Immature natural killer cell (primary cell): Measurements from ENCODE around the gene CCDC39. TPM values are rescaled to one million over a fixed set of nuclear protein-coding genes. Genes with fewer than 3 reads are reported as not detected.
"Not testable (repeated sequence)": the region's sequence is repeated elsewhere in the genome, so short reads cannot be mapped to it uniquely, and the experiment has no call there.

Source experiments
- DNase-seq, 3 donors: peaks; one replicate each; pipeline ENCODE4 v3.0.0; 2022; ENCODE audit warnings: mixed read lengths in 1 of 3
- H3K27ac Mint-ChIP-seq, 6 donors: one replicate each; pipeline ENCODE4 v1.8.0; 2020; ENCODE audit warnings: mixed read lengths in 6 of 6, mild to moderate bottlenecking in 5 of 6, inconsistent platforms in 4 of 6, moderate library complexity in 3 of 6
- H3K27me3 Mint-ChIP-seq, 3 donors: one replicate each; pipeline ENCODE4 v1.8.0; 2020 to 2021; ENCODE audit warnings: low read depth in 3 of 3, mild to moderate bottlenecking in 3 of 3, mixed read lengths in 3 of 3, moderate library complexity in 3 of 3, inconsistent platforms in 1 of 3
- H3K36me3 Mint-ChIP-seq, 3 donors: one replicate each; pipeline ENCODE4 v1.8.0; 2020; ENCODE audit warnings: mixed read lengths in 3 of 3, inconsistent platforms in 2 of 3, mild to moderate bottlenecking in 2 of 3
- H3K4me1 Mint-ChIP-seq, 2 donors: one replicate each; pipeline ENCODE4 v1.8.0; 2020; ENCODE audit warnings: inconsistent platforms in 2 of 2, mild to moderate bottlenecking in 2 of 2, mixed read lengths in 2 of 2, moderate library complexity in 1 of 2
- H3K4me3 Mint-ChIP-seq, 5 donors: one replicate each; pipeline ENCODE4 v1.8.0; 2020; ENCODE audit warnings: mild to moderate bottlenecking in 5 of 5, mixed read lengths in 5 of 5, inconsistent platforms in 3 of 5, moderate library complexity in 3 of 5
- H3K9me3 Mint-ChIP-seq, 6 donors: one replicate each; pipeline ENCODE4 v1.8.0; 2020; ENCODE audit warnings: mild to moderate bottlenecking in 6 of 6, mixed read lengths in 6 of 6, inconsistent platforms in 4 of 6, moderate library complexity in 3 of 6
- polyA plus RNA-seq, 3 donors: library from polyadenylated mRNA; unstranded; fragments of 300-500 nt; fragmentation: Illumina TruSeq; gene quantifications; one replicate each; pipeline ENCODE4 v1.2.3, GENCODE V29; 2021

Gene CCDC39
- polyA plus RNA-seq, 3 donors from 2014 or later = not detected

GRCh38 chr3:180661444-180661843 lies 17.8 kb downstream of the CCDC39 start:
- peaks cover 0 to 4% (median 3%) of the 10 kb centered on the region in 3 donors for H3K36me3 Mint-ChIP-seq
- peaks cover 0 to 5% (median 4%) of the 10 kb centered on the region in 3 donors for H3K27me3 Mint-ChIP-seq
- no peak overlapping the region for H3K4me3 Mint-ChIP-seq
- peaks cover 0 to 5% (median 0%) of the 10 kb centered on the region in 6 donors for H3K9me3 Mint-ChIP-seq
- H3K4me1 Mint-ChIP-seq = no peaks in the 10 kb centered on the region
- H3K27ac Mint-ChIP-seq = no peak overlapping the region
- DNase-seq = no peak

GRCh38 chr3:180657094-180657493 lies 22.2 kb downstream of the CCDC39 start:
- no peak for DNase-seq
- Mint-ChIP-seq H3K27ac (no peak overlapping the region), H3K4me1 (no peaks in the 10 kb centered on the region), H3K36me3 (peaks cover 0 to 4% (median 3%) of the 10 kb centered on the region in 3 donors), H3K4me3 (no peak overlapping the region), H3K27me3 (peaks cover 0 to 8% (median 2%) of the 10 kb centered on the region in 3 donors), H3K9me3 (peaks cover 0 to 2% (median 0%) of the 10 kb centered on the region in 6 donors)

GRCh38 chr3:180656406-180656805 lies 22.9 kb downstream of the CCDC39 start:
- no peak for DNase-seq
- Mint-ChIP-seq H3K9me3 (peaks cover 0 to 2% (median 0%) of the 10 kb centered on the region in 6 donors), H3K4me3 (no peak overlapping the region), H3K27me3 (peaks cover 0 to 8% (median 2%) of the 10 kb centered on the region in 3 donors), H3K4me1 (no peaks in the 10 kb centered on the region), H3K36me3 (peaks cover 0 to 4% (median 3%) of the 10 kb centered on the region in 3 donors), H3K27ac (no peak overlapping the region)

- no peak overlapping the region for H3K4me3 Mint-ChIP-seq
- DNase-seq = no peak
- H3K27ac Mint-ChIP-seq = no peak overlapping the region
- H3K9me3 Mint-ChIP-seq = peaks cover 0 to 6% (median 0%) of the 10 kb centered on the region in 6 donors
- no peaks in the 10 kb centered on the region for H3K4me1 Mint-ChIP-seq
- no peaks in the 10 kb centered on the region for H3K36me3 Mint-ChIP-seq
- H3K27me3 Mint-ChIP-seq = peaks cover 2 to 4% (median 2%) of the 10 kb centered on the region in 3 donors
These were observed 33.0 kb downstream of the CCDC39 start for GRCh38 chr3:180646187-180646790.

GRCh38 chr3:180640987-180641386 lies 38.3 kb downstream of the CCDC39 start:
- Mint-ChIP-seq H3K27ac (no peak overlapping the region), H3K36me3 (no peaks in the 10 kb centered on the region), H3K27me3 (peaks cover 9 to 20% (median 9%) of the 10 kb centered on the region in 3 donors), H3K4me3 (no peak overlapping the region), H3K4me1 (no peaks in the 10 kb centered on the region), H3K9me3 (peaks cover 0 to 6% (median under 1%) of the 10 kb centered on the region in 6 donors)
- no peak for DNase-seq

GRCh38 chr3:180633722-180634121 lies 45.6 kb downstream of the CCDC39 start:
- Mint-ChIP-seq H3K4me1 (no peaks in the 10 kb centered on the region), H3K9me3 (peaks cover 0 to 6% (median 2%) of the 10 kb centered on the region in 6 donors), H3K27me3 (peaks cover 5 to 24% (median 6%) of the 10 kb centered on the region in 3 donors), H3K27ac (no peak overlapping the region), H3K4me3 (no peak overlapping the region), H3K36me3 (peaks cover 0 to 3% (median 0%) of the 10 kb centered on the region in 3 donors)
- DNase-seq = no peak

GRCh38 chr3:180631317-180631716 lies 48.0 kb downstream of the CCDC39 start:
- Mint-ChIP-seq H3K4me1 (no peaks in the 10 kb centered on the region), H3K27me3 (peaks cover 2 to 15% (median 2%) of the 10 kb centered on the region in 3 donors), H3K9me3 (peaks cover 0 to 6% (median under 1%) of the 10 kb centered on the region in 6 donors), H3K27ac (no peak overlapping the region), H3K4me3 (no peak overlapping the region), H3K36me3 (peaks cover 0 to 3% (median 0%) of the 10 kb centered on the region in 3 donors)
- DNase-seq = no peak

- H3K9me3 Mint-ChIP-seq = peaks cover 0 to 4% (median 0%) of the 10 kb centered on the region in 6 donors
- H3K4me3 Mint-ChIP-seq = no peak overlapping the region
- peaks cover 0 to 12% (median 2%) of the 10 kb centered on the region in 3 donors for H3K27me3 Mint-ChIP-seq
- H3K4me1 Mint-ChIP-seq = peaks cover 0 to 2% of the 10 kb centered on the region in 2 donors
- DNase-seq = no peak
- H3K27ac Mint-ChIP-seq = no peak overlapping the region
- H3K36me3 Mint-ChIP-seq = peaks cover 3 to 7% (median 4%) of the 10 kb centered on the region in 3 donors
These were observed 48.9 kb downstream of the CCDC39 start for GRCh38 chr3:180630371-180630770.

- H3K27me3 Mint-ChIP-seq = peaks cover 0 to 4% (median 3%) of the 10 kb centered on the region in 3 donors
- peaks cover 0 to 2% of the 10 kb centered on the region in 2 donors for H3K4me1 Mint-ChIP-seq
- H3K4me3 Mint-ChIP-seq = no peak overlapping the region
- no peak overlapping the region for H3K27ac Mint-ChIP-seq
- peaks cover 9 to 28% (median 27%) of the 10 kb centered on the region in 3 donors for H3K36me3 Mint-ChIP-seq
- H3K9me3 Mint-ChIP-seq = no peaks in the 10 kb centered on the region
- DNase-seq = no peak
These were observed 52.4 kb downstream of the CCDC39 start for GRCh38 chr3:180626844-180627243.

- peaks cover 9 to 27% (median 25%) of the 10 kb centered on the region in 3 donors for H3K36me3 Mint-ChIP-seq
- H3K27me3 Mint-ChIP-seq = peaks cover 0 to 3% (median 0%) of the 10 kb centered on the region in 3 donors
- no peak overlapping the region for H3K27ac Mint-ChIP-seq
- peaks cover 0 to 2% of the 10 kb centered on the region in 2 donors for H3K4me1 Mint-ChIP-seq
- no peak overlapping the region for H3K4me3 Mint-ChIP-seq
- no peaks in the 10 kb centered on the region for H3K9me3 Mint-ChIP-seq
- no peak for DNase-seq
These were observed 54.6 kb downstream of the CCDC39 start for GRCh38 chr3:180624714-180625113.

GRCh38 chr3:180619723-180620122 lies 59.6 kb downstream of the CCDC39 start:
- peaks cover 0 to 3% (median 0%) of the 10 kb centered on the region in 3 donors for H3K27me3 Mint-ChIP-seq
- no peak overlapping the region for H3K4me3 Mint-ChIP-seq
- H3K4me1 Mint-ChIP-seq = no peaks in the 10 kb centered on the region
- no peak overlapping the region for H3K27ac Mint-ChIP-seq
- peaks cover under 1 to 16% (median 15%) of the 10 kb centered on the region in 3 donors for H3K36me3 Mint-ChIP-seq
- no peaks in the 10 kb centered on the region for H3K9me3 Mint-ChIP-seq
- no peak for DNase-seq

- H3K27me3 Mint-ChIP-seq, DNase-seq, H3K4me3 Mint-ChIP-seq, H3K4me1 Mint-ChIP-seq, H3K9me3 Mint-ChIP-seq, H3K27ac Mint-ChIP-seq: not testable (repeated sequence)
- H3K36me3 Mint-ChIP-seq = peaks cover 0 to 12% (median 5%) of the 10 kb centered on the region in 3 donors
These were observed 60.7 kb downstream of the CCDC39 start for GRCh38 chr3:180618563-180618962.

- Mint-ChIP-seq H3K9me3 (no peaks in the 10 kb centered on the region), H3K36me3 (peaks cover 5 to 13% (median 5%) of the 10 kb centered on the region in 3 donors), H3K4me3 (no peak overlapping the region), H3K27me3 (peaks cover 0 to 3% (median 3%) of the 10 kb centered on the region in 3 donors), H3K4me1 (no peaks in the 10 kb centered on the region), H3K27ac (no peak overlapping the region)
- DNase-seq = no peak
These were observed 62.2 kb downstream of the CCDC39 start for GRCh38 chr3:180617049-180617448.

- Mint-ChIP-seq H3K4me1 (no peaks in the 10 kb centered on the region), H3K27ac (peak overlapping the region in 3 of 6 donors; percentile 16 to 62 (median 58)), H3K27me3 (peaks cover 0 to 3% (median 3%) of the 10 kb centered on the region in 3 donors), H3K4me3 (no peak overlapping the region), H3K36me3 (peaks cover 3 to 20% (median 12%) of the 10 kb centered on the region in 3 donors), H3K9me3 (no peaks in the 10 kb centered on the region)
- DNase-seq = no peak
These were observed 63.3 kb downstream of the CCDC39 start for GRCh38 chr3:180615954-180616353.
